ENCODE results near the gene NCKAP5L.

The NCKAP5L gene

GRCh38 chr12:49798934-49799333, 29.3 kb downstream of the NCKAP5L start:
- no peak for TF ChIP-seq CTCF (IDR thresholded peaks at IDR 0.05)
- Histone ChIP-seq H3K79me2 (peaks cover 2% of the 10 kb centered on the region), H3K27ac (no peak overlapping the region), H2AFZ (no peak overlapping the region), H3K9me3 (ENCODE audit: control insufficient read depth, low read length) (no peaks in the 10 kb centered on the region), H3K27me3 (ENCODE audit: control insufficient read depth, insufficient read depth, low read length) (no peaks in the 10 kb centered on the region), H3K9ac (no peak overlapping the region), H3K4me1 (no peaks in the 10 kb centered on the region), H3K4me2 (ENCODE audit: low read length) (no peak overlapping the region), H3K4me3 (ENCODE audit: low read depth, low read length) (no peak overlapping the region), H3K36me3 (ENCODE audit: control insufficient read depth, insufficient read depth, low read length) (no peaks in the 10 kb centered on the region)

- Histone ChIP-seq H3K9me3 (ENCODE audit: control insufficient read depth, low read length) (no peaks in the 10 kb centered on the region), H3K4me1 (no peaks in the 10 kb centered on the region), H3K9ac (no peak overlapping the region), H3K36me3 (ENCODE audit: control insufficient read depth, insufficient read depth, low read length) (no peaks in the 10 kb centered on the region), H3K27me3 (ENCODE audit: control insufficient read depth, insufficient read depth, low read length) (no peaks in the 10 kb centered on the region), H3K4me2 (ENCODE audit: low read length) (no peak overlapping the region), H2AFZ (no peak overlapping the region), H3K4me3 (ENCODE audit: low read depth, low read length) (no peak overlapping the region), H3K79me2 (no peaks in the 10 kb centered on the region), H3K27ac (no peak overlapping the region)
- TF ChIP-seq CTCF (IDR thresholded peaks at IDR 0.05): no peak
Measured at GRCh38 chr12:49798248-49798647, 30.0 kb downstream of the NCKAP5L start.

DNA sequence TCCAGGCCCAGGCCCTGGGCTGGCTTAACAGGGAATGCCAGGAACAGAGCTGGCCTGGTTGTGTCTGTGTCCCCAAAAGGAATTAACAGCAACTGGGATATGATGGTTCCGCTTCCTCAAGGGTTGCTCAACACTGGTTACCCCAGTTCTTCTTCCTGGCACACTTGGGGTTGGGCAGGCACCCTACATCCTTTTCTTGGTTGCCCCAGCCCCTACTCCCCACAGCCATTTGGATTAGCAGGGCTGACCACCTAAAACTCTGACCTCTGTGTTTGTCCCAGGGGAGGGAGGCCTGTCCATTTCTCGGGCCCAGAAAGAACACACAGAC, 30.8 kb downstream of the NCKAP5L start:
- H3K4me3 ChIP-seq (ENCODE audit: low read depth, low read length): no peak overlapping the region
- H3K4me2 ChIP-seq (ENCODE audit: low read length): no peak overlapping the region
- H3K9me3 ChIP-seq (ENCODE audit: control insufficient read depth, low read length): no peaks in the 10 kb centered on the region
- H3K27ac ChIP-seq: no peak overlapping the region
- H3K79me2 ChIP-seq: no peaks in the 10 kb centered on the region
- H3K27me3 ChIP-seq (ENCODE audit: control insufficient read depth, insufficient read depth, low read length): no peaks in the 10 kb centered on the region
- no peak overlapping the region for H3K9ac ChIP-seq
- no peaks in the 10 kb centered on the region for H3K36me3 ChIP-seq (ENCODE audit: control insufficient read depth, insufficient read depth, low read length)
- no peaks in the 10 kb centered on the region for H3K4me1 ChIP-seq
- no peak overlapping the region for H2AFZ ChIP-seq
- no peak for TF ChIP-seq CTCF (IDR thresholded peaks at IDR 0.05)

DNA sequence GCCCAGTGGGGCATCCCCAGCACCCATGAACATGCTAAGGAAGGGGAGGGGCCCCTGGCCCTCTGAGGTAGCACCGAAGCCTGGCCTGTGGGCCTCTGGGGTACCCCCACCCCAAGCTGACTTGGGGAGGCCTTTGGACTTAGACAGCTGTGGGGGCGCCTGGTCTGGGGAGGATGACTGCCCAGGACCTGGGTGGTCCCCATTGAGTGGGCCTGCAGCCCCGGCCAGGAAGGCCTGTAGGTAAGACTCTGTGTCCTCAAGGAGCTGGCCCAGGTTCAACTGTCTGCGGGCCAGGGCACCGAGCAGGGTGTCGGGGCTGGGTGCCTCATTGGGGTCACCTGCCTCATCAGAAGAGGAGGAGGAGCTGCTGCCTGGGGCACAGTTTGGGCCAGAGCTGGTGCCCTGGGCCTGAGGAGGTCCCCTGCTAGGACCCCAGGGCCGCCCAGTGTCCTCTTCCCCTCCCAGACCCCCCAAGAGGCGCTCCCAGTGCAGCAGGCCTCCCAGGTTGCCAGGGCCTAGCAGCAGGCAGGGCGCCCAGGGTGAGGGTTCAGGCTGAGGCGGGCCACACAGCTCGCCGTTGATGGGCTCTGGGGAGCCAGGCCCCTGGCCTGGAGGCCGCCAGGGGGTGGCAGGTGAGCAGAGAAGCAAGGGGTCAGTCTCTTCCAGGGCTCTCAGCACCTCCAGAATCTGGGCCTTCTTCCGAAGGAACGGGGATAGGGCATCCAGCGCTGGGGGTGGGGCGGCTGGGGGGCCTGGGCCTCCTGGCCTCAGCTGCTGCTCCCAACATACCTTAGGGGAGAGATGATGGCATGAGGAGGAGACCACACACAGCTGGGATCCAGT, 31.4 kb downstream of the NCKAP5L start:
- Histone ChIP-seq H3K27me3 (ENCODE audit: control insufficient read depth, insufficient read depth, low read length) (no peaks in the 10 kb centered on the region), H3K4me2 (ENCODE audit: low read length) (no peak overlapping the region), H3K27ac (no peak overlapping the region), H3K4me1 (no peaks in the 10 kb centered on the region), H3K9me3 (ENCODE audit: control insufficient read depth, low read length) (no peaks in the 10 kb centered on the region), H3K9ac (no peak overlapping the region), H3K4me3 (ENCODE audit: low read depth, low read length) (no peak overlapping the region), H3K79me2 (no peaks in the 10 kb centered on the region), H2AFZ (no peak overlapping the region), H3K36me3 (ENCODE audit: control insufficient read depth, insufficient read depth, low read length) (no peaks in the 10 kb centered on the region)
- TF ChIP-seq CTCF (IDR thresholded peaks at IDR 0.05): no peak

DNA sequence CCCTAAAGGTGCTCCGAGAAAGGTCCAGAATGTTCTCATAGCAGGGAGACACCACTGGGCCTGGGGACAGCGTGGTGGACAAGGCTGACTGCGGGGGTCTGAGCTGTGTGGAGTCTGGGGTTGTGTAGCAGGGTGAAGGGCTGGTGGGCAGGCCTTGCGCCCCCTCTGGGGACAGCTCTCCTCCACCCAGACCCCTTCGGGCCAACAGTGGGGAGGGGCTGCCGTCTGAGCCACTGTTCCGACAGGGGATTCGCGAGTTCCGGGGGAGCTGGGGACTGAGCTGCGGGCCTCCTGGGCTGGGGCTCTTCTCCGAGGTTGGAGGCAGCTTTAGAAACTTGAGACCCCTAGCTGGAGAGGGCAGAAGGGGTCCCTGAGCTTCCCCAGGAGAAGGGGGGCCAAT, 32.1 kb downstream of the NCKAP5L start:
- H3K9me3 ChIP-seq (ENCODE audit: control insufficient read depth, low read length): no peaks in the 10 kb centered on the region
- H3K4me2 ChIP-seq (ENCODE audit: low read length): no peak overlapping the region
- H3K4me1 ChIP-seq: no peaks in the 10 kb centered on the region
- no peaks in the 10 kb centered on the region for H3K79me2 ChIP-seq
- no peak overlapping the region for H3K4me3 ChIP-seq (ENCODE audit: low read depth, low read length)
- H3K9ac ChIP-seq: no peak overlapping the region
- H3K36me3 ChIP-seq (ENCODE audit: control insufficient read depth, insufficient read depth, low read length): no peaks in the 10 kb centered on the region
- TF ChIP-seq CTCF (IDR thresholded peaks at IDR 0.05): no peak
- H3K27me3 ChIP-seq (ENCODE audit: control insufficient read depth, insufficient read depth, low read length): no peaks in the 10 kb centered on the region
- no peak overlapping the region for H2AFZ ChIP-seq
- H3K27ac ChIP-seq: no peak overlapping the region
